HG03439 (cell line): Measurements from ENCODE around the gene CDC25C.

ENCODE experiments used
- ATAC-seq: cut with Tn5 transposase; IDR thresholded peaks from one replicate; pipeline ENCODE4 v1.9.1; 2021; ENCODE audit warnings: mild to moderate bottlenecking, moderate library complexity; ENCODE audit not compliant: unreplicated experiment

CDC25C gene

DNA sequence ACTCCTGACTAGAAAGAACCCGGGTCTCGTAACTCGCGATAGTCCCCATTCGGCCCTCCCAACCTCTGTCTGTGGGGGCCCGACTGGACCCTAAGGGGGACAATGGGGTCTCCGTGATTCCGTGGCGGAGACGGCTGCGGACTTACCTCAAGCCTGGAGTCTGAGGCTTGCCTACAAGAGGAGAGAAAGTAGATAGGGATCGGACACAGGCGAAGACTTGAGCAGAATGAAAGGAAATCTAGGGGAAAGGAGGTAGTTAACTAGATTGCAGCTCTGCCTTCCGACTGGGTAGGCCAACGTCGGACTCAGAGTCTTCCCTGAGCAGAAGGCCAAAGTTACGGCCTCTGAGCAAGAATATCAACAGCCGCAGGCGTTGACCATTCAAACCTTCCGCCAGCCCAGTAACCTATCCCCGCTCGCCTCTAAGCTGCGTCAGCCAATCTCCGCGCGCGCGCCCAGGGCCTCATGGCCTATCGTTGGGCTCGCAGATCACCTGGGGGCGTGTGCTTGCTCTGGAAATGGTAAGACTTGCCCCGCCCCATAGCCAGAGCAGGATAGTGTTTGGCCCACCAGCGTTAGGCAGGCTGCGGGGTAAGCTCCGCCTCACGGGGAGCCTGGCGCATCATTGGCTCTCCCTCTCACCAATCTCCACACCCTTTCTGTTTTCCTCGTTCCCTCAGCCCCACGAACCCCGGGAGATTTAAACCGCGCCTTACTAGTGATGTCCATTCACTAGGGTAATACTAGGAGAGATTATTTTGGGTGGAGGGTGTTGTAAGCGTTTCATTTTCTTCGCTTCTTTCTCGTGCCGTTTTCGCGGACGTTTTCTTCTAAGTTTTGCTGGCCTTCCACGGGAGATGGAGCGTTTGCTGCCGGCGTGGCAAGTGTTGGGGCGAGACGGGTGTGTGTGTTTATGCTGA lies at the start of gene CDC25C:
TSS of gene CDC25C (minus strand) at position 356 of the 920 bp plus-strand sequence. CDS start 624 bp downstream, outside the sequence.
- ATAC-seq = peak; percentile 96

GRCh38 chr5:138372653-138373052 lies 41.0 kb upstream of the CDC25C start:
- ATAC-seq = no peak

GRCh38 chr5:138372225-138372624 lies 40.6 kb upstream of the CDC25C start:
- no peak for ATAC-seq

DNA sequence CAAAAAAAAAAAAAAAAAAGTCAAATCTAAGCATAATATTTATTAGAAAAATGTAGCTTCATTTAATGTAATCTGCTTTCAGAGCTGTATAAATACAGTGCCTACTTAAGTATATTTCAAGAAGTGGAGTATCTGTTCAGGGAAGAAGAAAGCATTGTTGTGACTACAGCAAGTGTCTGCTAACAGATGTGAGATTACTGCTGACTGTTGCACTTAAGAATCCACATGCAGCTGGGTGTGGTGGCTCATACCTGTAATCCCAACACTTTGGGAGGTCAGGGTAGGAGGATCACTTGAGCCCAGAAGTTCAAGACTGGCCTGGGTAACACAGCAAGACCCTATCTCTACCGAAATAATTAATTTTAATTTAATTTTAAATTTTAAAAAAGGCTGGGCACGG lies 39.9 kb upstream of the CDC25C start:
- ATAC-seq = no peak

GRCh38 chr5:138370537-138370936 lies 38.9 kb upstream of the CDC25C start:
- ATAC-seq = no peak

- no peak for ATAC-seq
Observed at GRCh38 chr5:138369706-138370105, 38.1 kb upstream of the CDC25C start.

DNA sequence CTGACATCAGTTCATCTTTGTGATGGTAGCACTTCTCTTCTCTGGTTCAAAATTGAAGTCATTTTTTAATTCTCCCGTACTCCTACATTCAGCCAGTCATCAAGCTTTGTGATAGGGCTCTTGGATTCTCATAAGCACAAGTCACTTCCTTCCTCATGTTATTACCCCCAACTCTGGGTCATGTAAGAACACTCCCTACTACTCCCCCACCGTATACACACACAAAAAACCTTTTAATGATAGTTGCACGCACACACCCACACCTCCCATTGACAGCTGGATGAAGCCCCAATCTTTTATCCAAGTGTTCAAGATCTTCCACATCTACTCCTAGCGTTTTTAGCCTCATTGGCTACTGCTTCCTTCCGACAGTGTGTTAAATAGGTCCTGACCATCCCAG lies 37.7 kb upstream of the CDC25C start:
- no peak for ATAC-seq

DNA sequence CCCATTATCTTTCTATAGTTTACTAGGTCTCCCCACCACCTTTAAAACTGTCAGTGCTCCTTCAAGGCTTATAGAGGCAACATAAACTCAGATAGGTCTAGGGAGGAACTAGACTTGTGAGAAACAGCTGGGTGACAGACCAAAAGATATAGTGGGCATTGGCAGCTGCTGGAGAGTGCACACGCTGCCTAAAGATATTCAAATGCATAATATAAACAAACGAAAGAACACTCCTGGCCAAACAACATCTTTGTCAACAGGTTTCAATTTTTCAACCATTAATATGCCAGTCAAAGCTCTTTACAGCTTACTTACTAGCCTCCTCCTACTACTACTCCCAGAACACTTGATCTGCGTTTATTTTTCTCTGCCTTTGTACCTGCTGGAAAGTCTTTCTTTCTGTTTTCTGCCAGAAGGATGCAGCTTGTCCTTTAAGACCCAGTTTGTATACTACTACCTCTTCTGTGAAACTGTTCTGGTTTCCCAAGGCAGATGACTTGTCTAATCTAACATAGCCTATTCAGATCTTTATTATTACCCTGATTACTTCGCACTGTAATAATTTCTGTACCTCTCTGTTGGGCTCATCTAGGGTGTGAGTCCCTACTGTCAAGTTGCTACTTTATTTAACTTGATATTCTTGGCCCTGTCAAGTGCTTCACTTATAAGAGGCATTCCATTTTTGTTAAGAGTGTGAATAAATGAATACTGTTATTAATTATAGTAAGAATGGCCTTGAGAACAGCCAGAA lies 35.2 kb upstream of the CDC25C start:
- ATAC-seq = no peak

DNA sequence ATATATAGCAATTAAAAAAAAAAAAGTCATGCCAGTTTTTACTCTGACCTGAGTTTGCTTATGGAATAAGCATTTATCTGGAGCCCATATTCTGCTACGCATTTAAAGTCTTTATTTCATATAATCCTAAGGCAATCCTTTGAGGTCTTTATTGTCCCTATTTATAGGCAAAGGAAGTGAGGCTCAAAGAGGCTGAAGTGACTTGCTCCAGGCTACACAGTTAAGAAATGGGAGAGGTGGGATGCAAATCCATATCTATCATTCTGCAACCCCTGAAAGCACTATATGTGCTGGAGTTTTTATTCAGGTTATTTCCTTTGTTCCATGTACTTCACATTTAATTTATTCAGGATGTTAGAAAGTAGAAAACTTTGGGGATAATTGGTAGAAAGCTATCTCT lies 33.0 kb upstream of the CDC25C start:
- no peak for ATAC-seq

GRCh38 chr5:138360941-138361452 lies 29.4 kb upstream of the CDC25C start:
- no peak for ATAC-seq

DNA sequence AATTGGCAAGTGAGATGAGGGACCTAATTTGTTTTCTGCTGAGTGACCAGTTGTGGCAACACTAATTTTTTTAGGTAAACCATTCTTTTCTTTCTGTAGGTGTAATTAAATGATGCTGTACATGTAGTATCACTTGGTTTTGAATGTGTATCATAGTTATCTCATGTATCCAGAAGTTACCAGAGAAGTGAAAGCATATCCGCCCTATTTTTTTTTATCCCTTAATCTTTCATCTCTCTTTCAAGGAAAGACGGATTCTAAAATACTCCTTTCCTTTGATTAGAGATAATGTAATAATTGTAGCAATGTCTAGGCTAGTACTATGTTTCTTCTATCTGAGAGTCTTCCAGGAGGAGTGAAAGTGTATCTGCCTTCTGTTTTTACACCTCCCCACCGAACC lies 28.0 kb upstream of the CDC25C start:
- no peak for ATAC-seq

GRCh38 chr5:138354926-138355378 lies 23.3 kb upstream of the CDC25C start:
- peak; percentile 36 for ATAC-seq

- no peak for ATAC-seq
Observed at GRCh38 chr5:138354387-138354786, 22.8 kb upstream of the CDC25C start.

GRCh38 chr5:138353560-138354080 lies 22.0 kb upstream of the CDC25C start:
- ATAC-seq = no peak

- ATAC-seq = peak; percentile 35
Observed at GRCh38 chr5:138352722-138353559, 21.3 kb upstream of the CDC25C start.

DNA sequence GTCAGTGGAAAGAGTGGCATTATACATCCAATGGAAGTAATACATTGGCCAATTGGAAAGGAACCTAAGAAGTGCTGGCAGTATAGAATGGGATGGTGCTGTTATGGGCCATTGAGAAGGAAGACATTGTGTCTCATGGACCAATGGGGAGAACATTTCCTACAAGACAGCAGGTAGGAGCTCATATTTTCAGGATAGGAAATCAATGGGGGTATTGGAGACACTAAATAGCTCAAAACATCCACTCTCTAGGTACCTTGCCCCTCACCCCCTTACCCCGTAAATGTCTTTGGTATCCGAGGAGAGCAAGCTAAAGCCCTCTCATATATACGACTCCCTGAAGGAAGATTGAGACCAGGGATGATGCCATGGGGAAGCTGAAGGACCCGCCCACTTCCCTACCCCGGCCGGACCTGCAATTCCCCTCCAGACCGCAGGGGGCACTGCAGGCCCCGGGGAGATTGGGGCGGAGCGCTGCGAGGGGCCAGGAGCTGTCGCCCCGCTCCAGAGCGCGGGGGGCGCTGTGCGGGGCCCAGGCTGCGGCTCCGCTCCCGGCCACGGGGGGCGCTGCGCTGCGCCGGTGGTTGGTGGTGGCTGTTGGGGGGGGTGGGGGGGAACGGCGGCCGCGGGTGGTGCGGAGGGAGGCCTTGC lies 20.6 kb upstream of the CDC25C start, which contains the start of gene KDM3B:
TSS of gene KDM3B (plus strand) at position 615 of the 651 bp plus-strand sequence. CDS start 111 bp downstream, outside the sequence.
- ATAC-seq = peak; percentile 60

GRCh38 chr5:138351517-138351916 lies 19.9 kb upstream of the CDC25C start:
- ATAC-seq = no peak

DNA sequence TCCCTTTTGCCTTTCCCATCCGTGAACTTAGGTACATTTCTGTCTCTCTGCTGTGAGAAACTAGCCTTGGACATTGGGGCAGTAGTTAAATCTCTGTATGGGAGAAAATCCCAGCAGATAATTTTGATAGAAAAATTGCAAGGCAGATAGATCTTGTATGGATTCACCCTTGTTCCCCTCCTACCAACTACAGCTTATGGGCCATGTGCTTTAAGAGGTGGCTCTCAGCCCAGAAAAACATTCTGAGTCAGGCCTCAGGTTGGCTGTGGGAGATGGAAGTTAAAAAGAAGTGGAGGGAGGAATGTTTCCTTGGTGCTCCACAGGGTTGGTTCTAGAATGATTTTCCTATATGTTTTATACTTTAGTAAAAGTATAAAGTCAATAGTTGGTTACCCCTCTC lies 19.5 kb upstream of the CDC25C start:
- ATAC-seq = no peak

DNA sequence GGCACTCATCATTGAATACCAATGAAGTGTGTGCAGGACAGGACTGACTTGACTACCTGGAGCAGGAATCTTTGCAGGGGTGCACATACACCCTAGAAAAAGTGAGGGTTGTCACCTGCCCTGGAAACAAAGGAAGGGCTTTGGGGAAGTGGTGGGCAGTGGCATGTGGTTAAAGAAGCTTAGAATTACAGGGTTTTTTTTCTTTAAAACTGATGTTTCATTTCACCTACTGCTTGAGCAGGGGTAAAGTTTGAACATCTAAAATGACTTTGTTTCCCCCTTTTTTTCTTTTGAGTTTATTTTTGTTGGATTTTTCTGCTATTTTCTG lies 18.9 kb upstream of the CDC25C start:
- no peak for ATAC-seq
